OCI-LY3 (cell line): Measurements from ENCODE around the gene ATXN3L.

ENCODE experiments used
- CTCF ChIP-seq: fragments of 200-600, 300-600 bp; sonication (generic); IDR thresholded peaks from 2 replicates; pipeline ENCODE4 v1.5.1; 2014; ENCODE audit warnings: antibody characterized with exemption, low read length, low read depth
- EZH2phosphoT487 ChIP-seq: fragments of 200-600 bp; shearing (Covaris generic); IDR thresholded peaks from 2 replicates; pipeline ENCODE4 v1.6.1; 2018; ENCODE audit warnings: antibody characterized with exemption, mixed run types, low read depth

- no peak for TF ChIP-seq CTCF
- no peak for TF ChIP-seq EZH2phosphoT487
These were observed 8.3 kb downstream of the ATXN3L start for GRCh38 chrX:13311560-13311959.
